Parathyroid adenoma (tissue), 2 donors: ENCODE results near the gene DIP2C.

Experiments
- H2AFZ ChIP-seq: fragments of 300-600 bp; sonication (generic); one replicate; pipeline ENCODE4 v1.7.0; 2017; ENCODE audit warnings: antibody characterized with exemption, mild to moderate bottlenecking
- H3K27ac ChIP-seq: fragments of 300-600 bp; sonication (generic); one replicate; pipeline ENCODE4 v1.7.0; 2017
- H3K27me3 ChIP-seq: fragments of 300-600 bp; sonication (generic); one replicate; pipeline ENCODE4 v1.7.0; 2017; ENCODE audit warnings: low read length; ENCODE audit not compliant: control insufficient read depth, insufficient read depth
- H3K36me3 ChIP-seq: fragments of 300-600 bp; sonication (generic); one replicate; pipeline ENCODE4 v1.7.0; 2017; ENCODE audit warnings: low read length; ENCODE audit not compliant: control insufficient read depth, insufficient read depth
- H3K4me1 ChIP-seq: fragments of 300-600 bp; sonication (generic); one replicate; pipeline ENCODE4 v1.7.0; 2017; ENCODE audit warnings: control low read depth
- H3K4me2 ChIP-seq: fragments of 300-600 bp; sonication (generic); one replicate; pipeline ENCODE4 v1.7.0; 2017; ENCODE audit warnings: low read length
- H3K4me3 ChIP-seq: fragments of 300-600 bp; sonication (generic); one replicate; pipeline ENCODE4 v1.7.0; 2017; ENCODE audit warnings: low read depth, low read length
- H3K79me2 ChIP-seq: fragments of 300-600 bp; sonication (generic); one replicate; pipeline ENCODE4 v1.7.0; 2017; ENCODE audit warnings: control low read depth
- H3K9ac ChIP-seq: fragments of 300-600 bp; sonication (generic); one replicate; pipeline ENCODE4 v1.7.0; 2017; ENCODE audit warnings: mild to moderate bottlenecking
- H3K9me3 ChIP-seq: fragments of 300-600 bp; sonication (generic); one replicate; pipeline ENCODE4 v1.7.0; 2017; ENCODE audit warnings: low read length; ENCODE audit not compliant: control insufficient read depth
- CTCF ChIP-seq: fragments of 300-600 bp; sonication (generic); IDR thresholded peaks from one replicate; pipeline ENCODE4 v1.7.0; 2017; ENCODE audit warnings: antibody characterized with exemption, mild to moderate bottlenecking
- donor health status: primary hyperparathyroidism.

DIP2C gene

GRCh38 chr10:298033-298432 lies 391.4 kb downstream of the DIP2C start:
- Histone ChIP-seq H3K27me3 (no peaks in the 10 kb centered on the region), H3K27ac (no peak overlapping the region)

GRCh38 chr10:297567-297966 lies 391.9 kb downstream of the DIP2C start:
- no peak for TF ChIP-seq CTCF
- H3K27ac ChIP-seq: no peak overlapping the region
- no peak overlapping the region for H3K4me3 ChIP-seq
- no peaks in the 10 kb centered on the region for H3K27me3 ChIP-seq
- H3K79me2 ChIP-seq: peaks cover 5% of the 10 kb centered on the region
- H3K36me3 ChIP-seq: no peaks in the 10 kb centered on the region
- H3K4me1 ChIP-seq: peaks cover 13% of the 10 kb centered on the region
- H3K9me3 ChIP-seq: no peaks in the 10 kb centered on the region
- no peak overlapping the region for H2AFZ ChIP-seq
- H3K4me2 ChIP-seq: no peak overlapping the region
- no peak overlapping the region for H3K9ac ChIP-seq

More at GRCh38 chr10:298033-298432, 391.4 kb downstream of the DIP2C start:
- Histone ChIP-seq H3K4me2 (no peak overlapping the region), H3K9me3 (no peaks in the 10 kb centered on the region), H2AFZ (no peak overlapping the region), H3K4me1 (peaks cover 13% of the 10 kb centered on the region), H3K9ac (no peak overlapping the region), H3K4me3 (no peak overlapping the region), H3K36me3 (no peaks in the 10 kb centered on the region), H3K79me2 (peaks cover 5% of the 10 kb centered on the region)
- TF ChIP-seq CTCF: no peak

- Histone ChIP-seq H3K4me2 (no peak overlapping the region), H3K36me3 (no peaks in the 10 kb centered on the region), H3K79me2 (peaks cover 3% of the 10 kb centered on the region), H2AFZ (no peak overlapping the region), H3K9me3 (no peaks in the 10 kb centered on the region), H3K4me1 (peaks cover 13% of the 10 kb centered on the region), H3K9ac (no peak overlapping the region), H3K27ac (no peak overlapping the region), H3K4me3 (no peak overlapping the region), H3K27me3 (no peaks in the 10 kb centered on the region)
- TF ChIP-seq CTCF: no peak
Measured at GRCh38 chr10:293636-294035, 395.8 kb downstream of the DIP2C start.

- Histone ChIP-seq H3K4me2 (no peak overlapping the region), H2AFZ (no peak overlapping the region), H3K9me3 (no peaks in the 10 kb centered on the region), H3K27me3 (no peaks in the 10 kb centered on the region), H3K27ac (no peak overlapping the region), H3K9ac (no peak overlapping the region), H3K36me3 (no peaks in the 10 kb centered on the region), H3K4me1 (no peaks in the 10 kb centered on the region), H3K4me3 (no peak overlapping the region), H3K79me2 (peaks cover 3% of the 10 kb centered on the region)
- no peak for TF ChIP-seq CTCF
Measured at GRCh38 chr10:290026-290725, 399.3 kb downstream of the DIP2C start.

DNA sequence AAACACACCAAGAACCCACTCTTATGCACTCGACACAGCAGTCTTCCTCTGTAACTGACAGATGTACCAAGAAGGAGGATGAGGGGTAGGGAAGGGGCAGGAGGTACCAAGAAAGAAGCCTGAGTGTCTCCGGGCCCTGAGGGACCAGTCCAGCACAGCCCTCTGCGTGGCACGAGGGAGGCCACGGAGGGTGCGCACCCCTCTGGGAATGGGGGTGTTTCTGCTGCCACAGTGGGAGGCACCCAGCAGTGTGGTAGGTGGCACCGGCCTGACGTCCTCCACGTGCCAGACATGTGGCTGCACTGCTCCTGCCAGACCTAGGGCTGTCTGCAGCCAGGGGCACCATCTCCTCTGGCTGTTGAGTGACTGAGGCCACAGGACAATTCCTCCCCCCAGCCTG lies 399.9 kb downstream of the DIP2C start:
- H3K36me3 ChIP-seq: no peaks in the 10 kb centered on the region
- H3K4me1 ChIP-seq: no peaks in the 10 kb centered on the region
- H3K9me3 ChIP-seq: no peaks in the 10 kb centered on the region
- no peak overlapping the region for H3K4me2 ChIP-seq
- no peak for TF ChIP-seq CTCF
- H3K79me2 ChIP-seq: peaks cover 3% of the 10 kb centered on the region
- no peaks in the 10 kb centered on the region for H3K27me3 ChIP-seq
- no peak overlapping the region for H2AFZ ChIP-seq
- H3K9ac ChIP-seq: no peak overlapping the region
- no peak overlapping the region for H3K27ac ChIP-seq
- H3K4me3 ChIP-seq: no peak overlapping the region
